MCF 10A (cell line): ENCODE data around the gene CDH6. TPM values are rescaled to one million over a fixed set of nuclear protein-coding genes. Genes with fewer than 3 reads are reported as not detected.

Experiments used
- Bru-seq: library from RNA; stranded (reverse); fragments of 400-500 nt; gene quantifications from one replicate; lab custom pipeline; 2021; lab: Mats Ljungman, UMichigan
- BruChase-seq, 2 experiments: library from RNA; stranded (reverse); fragments of 400-500 nt; gene quantifications; one replicate each; lab custom pipeline; 2021; lab: Mats Ljungman, UMichigan
- BruUV-seq: library from RNA; stranded (reverse); fragments of 400-500 nt; replicated peaks from 2 replicates; lab custom pipeline; 2021; lab: Mats Ljungman, UMichigan
- CTCF ChIA-PET: fragments of 300-600 bp; sonication (Branson Sonifier 250); formaldehyde crosslinking; extraction: SDS; loops from one replicate; lab custom pipeline; 2021; ENCODE audit warnings: antibody characterized with exemption, inconsistent platforms; lab: Yijun Ruan, JAX
- POLR2A ChIA-PET: fragments of 300-600, 350-650 bp; sonication (Branson Sonifier 250); formaldehyde crosslinking; extraction: SDS; loops from one replicate; lab custom pipeline; 2020; ENCODE audit warnings: antibody characterized with exemption, inconsistent platforms; lab: Yijun Ruan, JAX
- DNase-seq: peaks from one replicate; pipeline ENCODE4 v3.0.0-alpha.2; 2018; ENCODE audit not compliant: unreplicated experiment
- H3K27ac Mint-ChIP-seq: one replicate; pipeline ENCODE4 v1.8.0; 2022; ENCODE audit warnings: mild to moderate bottlenecking, low read depth, mixed read lengths; ENCODE audit not compliant: unreplicated experiment
- H3K27me3 Mint-ChIP-seq: one replicate; pipeline ENCODE4 v1.8.0; 2022; ENCODE audit warnings: mixed read lengths; ENCODE audit not compliant: insufficient read depth, unreplicated experiment
- H3K36me3 Mint-ChIP-seq: one replicate; pipeline ENCODE4 v1.8.0; 2022; ENCODE audit warnings: mild to moderate bottlenecking, moderate library complexity, mixed read lengths; ENCODE audit not compliant: insufficient read depth, unreplicated experiment
- H3K4me1 Mint-ChIP-seq: one replicate; pipeline ENCODE4 v1.8.0; 2022; ENCODE audit warnings: mixed read lengths; ENCODE audit not compliant: insufficient read depth, unreplicated experiment
- H3K4me3 Mint-ChIP-seq: one replicate; pipeline ENCODE4 v1.8.0; 2022; ENCODE audit warnings: mild to moderate bottlenecking, moderate library complexity, mixed read lengths; ENCODE audit not compliant: unreplicated experiment
- H3K9me3 Mint-ChIP-seq: one replicate; pipeline ENCODE4 v1.8.0; 2022; ENCODE audit warnings: mixed read lengths; ENCODE audit not compliant: unreplicated experiment
- intact Hi-C: fragments of 100-400 bp; cut with micrococcal nuclease; formaldehyde crosslinking; loops from 2 replicates; pipeline ENCODE4 v1.14.1; 2022
- long read RNA-seq: library from polyadenylated mRNA; stranded (forward); transcript quantifications from one replicate; pipeline ENCODE4 v2.0.0, GENCODE V29; 2022
- total RNA-seq: library from RNA; stranded (reverse); gene quantifications from 2 replicates; pipeline ENCODE4 v1.2.3, GENCODE V29; 2022
- TF ChIP-seq, protein P1 (sequence below): fragments of 200-600 bp; IDR thresholded peaks from one replicate; pipeline ENCODE4 v1.8.0; 2022; ENCODE audit warnings: antibody characterized with exemption, mild to moderate bottlenecking; ENCODE audit not compliant: unreplicated experiment

The CDH6 gene
- not detected in 2 replicates for total RNA-seq
- Bru-seq, nascent RNA: percentile 3 among the genes with signal in this experiment
- BruChase-seq, experiment 1, labeled RNA remaining after a 6-hour chase: percentile 1 among the genes with signal in this experiment
- BruChase-seq, experiment 2, labeled RNA remaining after a 2-hour chase: not detected
- long read RNA-seq: 0 reads

DNA sequence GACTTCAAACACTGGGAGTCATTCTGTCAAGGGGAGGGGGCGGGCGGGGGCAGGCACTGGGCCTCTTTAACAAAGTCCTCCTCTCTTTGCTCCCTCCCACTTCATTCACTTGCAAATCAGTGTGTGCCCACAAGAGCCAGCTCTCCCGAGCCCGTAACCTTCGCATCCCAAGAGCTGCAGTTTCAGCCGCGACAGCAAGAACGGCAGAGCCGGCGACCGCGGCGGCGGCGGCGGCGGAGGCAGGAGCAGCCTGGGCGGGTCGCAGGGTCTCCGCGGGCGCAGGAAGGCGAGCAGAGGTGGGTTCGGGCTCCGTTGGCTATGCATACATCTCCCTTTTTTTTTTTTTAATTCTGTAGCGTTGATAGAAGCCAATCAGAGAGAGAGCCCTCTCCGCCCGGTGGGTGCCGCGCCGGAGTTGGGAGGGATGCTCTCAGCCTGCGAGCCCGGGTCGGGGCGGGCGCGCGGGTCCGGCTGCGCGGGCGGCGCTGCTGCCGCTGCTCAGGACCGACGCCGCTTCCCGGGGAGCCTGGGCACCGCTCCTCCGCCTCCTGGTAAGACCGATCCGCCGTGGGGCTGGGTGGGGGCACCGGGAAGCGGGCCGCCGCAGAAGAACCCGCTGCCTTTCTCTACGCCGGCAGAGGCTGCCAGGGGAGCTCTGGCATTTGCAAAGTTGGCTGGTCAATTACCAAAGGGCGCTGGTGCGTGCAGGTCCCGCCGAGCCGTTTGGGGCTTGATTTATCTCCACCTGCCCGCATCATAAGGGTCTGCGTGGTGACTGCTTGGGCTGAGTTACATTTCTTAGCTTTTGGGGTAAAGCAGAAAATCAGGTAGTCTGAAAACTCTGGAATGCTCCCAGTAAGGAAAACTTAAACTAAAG lies at the start of gene CDH6:
CDH6 (plus strand) TSS at position 96 of the 877 bp plus-strand sequence. CDS start 73,788 bp downstream, outside the sequence.
- POLR2A ChIA-PET: no interaction called here
- no TSS peak for BruUV-seq
- DNase-seq: no peak
- Mint-ChIP-seq H3K27ac (no peak within 1 kb of the TSS), H3K27me3 (peaks cover 11% of the 10 kb centered on the region), H3K4me1 (peaks cover 32% of the 10 kb centered on the region), H3K36me3 (no peaks in the 10 kb centered on the region), H3K4me3 (peak within 1 kb of the TSS; percentile 69), H3K9me3 (no peaks in the 10 kb centered on the region)
- TF ChIP-seq, protein P1, sequence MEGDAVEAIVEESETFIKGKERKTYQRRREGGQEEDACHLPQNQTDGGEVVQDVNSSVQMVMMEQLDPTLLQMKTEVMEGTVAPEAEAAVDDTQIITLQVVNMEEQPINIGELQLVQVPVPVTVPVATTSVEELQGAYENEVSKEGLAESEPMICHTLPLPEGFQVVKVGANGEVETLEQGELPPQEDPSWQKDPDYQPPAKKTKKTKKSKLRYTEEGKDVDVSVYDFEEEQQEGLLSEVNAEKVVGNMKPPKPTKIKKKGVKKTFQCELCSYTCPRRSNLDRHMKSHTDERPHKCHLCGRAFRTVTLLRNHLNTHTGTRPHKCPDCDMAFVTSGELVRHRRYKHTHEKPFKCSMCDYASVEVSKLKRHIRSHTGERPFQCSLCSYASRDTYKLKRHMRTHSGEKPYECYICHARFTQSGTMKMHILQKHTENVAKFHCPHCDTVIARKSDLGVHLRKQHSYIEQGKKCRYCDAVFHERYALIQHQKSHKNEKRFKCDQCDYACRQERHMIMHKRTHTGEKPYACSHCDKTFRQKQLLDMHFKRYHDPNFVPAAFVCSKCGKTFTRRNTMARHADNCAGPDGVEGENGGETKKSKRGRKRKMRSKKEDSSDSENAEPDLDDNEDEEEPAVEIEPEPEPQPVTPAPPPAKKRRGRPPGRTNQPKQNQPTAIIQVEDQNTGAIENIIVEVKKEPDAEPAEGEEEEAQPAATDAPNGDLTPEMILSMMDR: no peak
- CTCF ChIA-PET: interaction anchor here (0.6 to 6.1 kb wide), 2 partner anchors 39 to 78 kb away, joined by 3 to 20 read pairs; no protein-coding TSS in a partner anchor
- intact Hi-C loops: no loop called here

DNA sequence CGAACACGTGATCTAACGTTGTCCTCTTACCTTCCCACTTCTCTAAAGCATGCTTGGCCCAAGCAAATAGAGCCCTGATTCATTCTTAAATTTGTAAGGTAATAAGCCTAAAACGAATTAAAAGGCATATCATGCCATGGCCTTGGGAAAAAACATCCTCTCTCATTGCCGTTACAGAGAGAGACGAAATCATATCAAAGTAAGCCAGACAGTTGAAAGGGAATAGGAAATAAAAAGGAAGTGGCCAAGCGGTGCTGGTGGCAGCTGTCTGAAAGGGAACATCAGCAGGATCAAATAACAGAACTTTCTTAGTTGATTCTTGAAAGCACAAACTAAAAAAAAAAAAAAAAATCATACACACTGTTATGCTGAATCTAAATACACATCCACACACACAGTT lies 49.1 kb upstream of the CDH6 start:
- BruUV-seq: no TSS peak
- CTCF ChIA-PET: interaction anchor here (0.6 kb wide), 3 partner anchors 19 to 253 kb away, joined by 3 to 5 read pairs (median 3); no protein-coding TSS in a partner anchor
- H3K27me3 Mint-ChIP-seq: no peaks in the 10 kb centered on the region
- H3K9me3 Mint-ChIP-seq: no peaks in the 10 kb centered on the region
- POLR2A ChIA-PET: no interaction called here
- TF ChIP-seq, protein P1: no peak
- intact Hi-C loops: no loop called here
- no peak overlapping the region for H3K27ac Mint-ChIP-seq
- H3K36me3 Mint-ChIP-seq: no peaks in the 10 kb centered on the region
- H3K4me3 Mint-ChIP-seq: no peak overlapping the region
- peaks cover 6% of the 10 kb centered on the region for H3K4me1 Mint-ChIP-seq
- no peak for DNase-seq

DNA sequence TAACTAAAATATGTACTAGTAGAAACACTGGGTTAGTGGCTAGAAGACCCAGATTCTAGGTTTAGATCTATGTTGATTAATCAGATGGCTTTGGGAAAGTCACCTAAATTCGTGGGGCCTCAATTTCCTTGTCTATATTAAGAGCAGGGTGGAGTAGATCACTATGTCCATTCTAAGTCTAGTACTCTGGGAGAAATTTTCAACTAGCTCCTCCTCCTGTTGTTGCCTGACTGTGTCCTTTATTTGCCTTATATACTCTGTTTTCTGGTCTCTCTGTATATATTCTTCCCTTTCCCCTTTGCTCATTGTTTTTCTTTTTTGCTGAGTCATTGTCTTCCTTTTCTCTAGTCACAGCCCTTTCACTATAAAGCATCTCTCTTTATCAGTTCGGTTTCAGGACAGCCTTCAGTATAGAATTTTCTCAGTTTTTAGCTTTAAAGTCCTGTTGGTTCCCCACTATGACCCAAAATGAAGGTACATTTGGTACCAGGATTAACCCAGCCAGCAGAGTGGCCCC lies 44.5 kb upstream of the CDH6 start:
- no peaks in the 10 kb centered on the region for H3K27me3 Mint-ChIP-seq
- peak; percentile 13 for DNase-seq
- H3K9me3 Mint-ChIP-seq: no peaks in the 10 kb centered on the region
- TF ChIP-seq, protein P1: no peak
- no TSS peak for BruUV-seq
- no peaks in the 10 kb centered on the region for H3K36me3 Mint-ChIP-seq
- ChIA-PET POLR2A (interaction anchor here (0.6 kb wide), 1 partner anchor 62 kb away, joined by 3 read pairs; no protein-coding TSS in a partner anchor), CTCF (interaction anchor here (0.6 to 1.6 kb wide), 3 partner anchors 38 to 340 kb away, joined by 3 to 4 read pairs (median 3); no protein-coding TSS in a partner anchor)
- peaks cover 13% of the 10 kb centered on the region for H3K4me1 Mint-ChIP-seq
- intact Hi-C loops: no loop called here
- H3K4me3 Mint-ChIP-seq: no peak overlapping the region
- H3K27ac Mint-ChIP-seq: no peak overlapping the region

DNA sequence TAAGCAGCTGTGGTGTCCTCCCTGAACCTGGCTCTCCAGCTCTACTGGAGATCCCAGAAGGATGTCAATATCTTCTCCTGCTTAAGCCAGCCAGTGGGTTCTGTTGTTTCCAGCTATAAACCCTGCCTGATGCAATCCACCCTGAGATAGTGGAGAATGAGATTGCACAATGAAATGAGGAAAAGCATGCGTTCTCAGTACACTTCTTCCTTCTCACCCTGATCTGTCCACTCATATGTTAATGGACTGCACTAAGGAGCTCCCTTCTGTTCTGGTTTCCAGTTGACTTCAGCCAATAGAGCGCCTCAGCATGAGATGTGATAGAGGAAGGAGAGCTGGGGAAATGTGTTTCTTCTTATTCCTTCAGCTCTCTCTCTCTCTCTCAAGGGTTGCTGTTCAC lies 40.0 kb upstream of the CDH6 start:
- Mint-ChIP-seq H3K27ac (no peak overlapping the region), H3K4me1 (peaks cover 18% of the 10 kb centered on the region), H3K36me3 (no peaks in the 10 kb centered on the region), H3K9me3 (no peaks in the 10 kb centered on the region), H3K27me3 (no peaks in the 10 kb centered on the region), H3K4me3 (no peak overlapping the region)
- no TSS peak for BruUV-seq
- DNase-seq: peak; percentile 46
- ChIA-PET POLR2A (no interaction called here), CTCF (interaction anchor here (0.7 to 1.5 kb wide), 3 partner anchors 32 to 1113 kb away, joined by 3 to 4 read pairs (median 3); no protein-coding TSS in a partner anchor)
- intact Hi-C loops: no loop called here
- TF ChIP-seq, protein P1: no peak
